HG03439 (cell line): ENCODE results near the gene CCDC85B.
A peak's percentile ranks its signal among the peaks of the same experiment; 100 is the strongest.

Experiments used
- ATAC-seq: cut with Tn5 transposase; IDR thresholded peaks from one replicate; pipeline ENCODE4 v1.9.1; 2021; ENCODE audit warnings: mild to moderate bottlenecking, moderate library complexity; ENCODE audit not compliant: unreplicated experiment

CCDC85B gene

DNA sequence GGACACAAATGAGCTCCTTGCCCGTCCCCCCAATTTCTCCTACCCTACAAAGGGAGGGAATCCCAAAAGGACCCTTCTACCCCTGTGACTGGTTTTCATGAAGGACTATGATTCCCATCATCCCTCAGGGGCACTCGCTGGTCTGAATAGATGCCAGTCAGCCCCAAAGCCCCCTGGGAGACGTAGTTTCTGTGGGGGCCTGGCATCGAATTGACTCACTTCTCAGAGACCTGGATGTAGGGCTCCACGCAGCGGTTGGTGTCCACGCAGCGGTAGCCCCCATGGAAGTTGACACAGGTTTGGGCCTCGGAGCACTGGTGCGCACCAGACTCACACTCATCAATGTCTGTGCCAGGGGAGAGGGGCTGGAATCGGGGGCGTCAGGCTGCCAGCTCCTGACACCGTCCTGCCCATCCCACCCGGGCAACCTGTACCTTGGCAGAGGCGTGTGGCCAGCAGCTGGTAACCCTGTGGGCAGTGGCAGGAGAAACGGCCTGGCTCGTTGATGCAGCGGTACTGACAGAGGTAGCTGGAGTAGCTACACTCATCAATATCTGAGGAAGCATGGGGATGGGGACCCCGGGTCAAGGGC, 22.3 kb upstream of the CCDC85B start:
- ATAC-seq = no peak

- no peak for ATAC-seq
These were observed 21.6 kb upstream of the CCDC85B start for GRCh38 chr11:65868907-65869306.

- no peak for ATAC-seq
These were observed 20.7 kb upstream of the CCDC85B start for GRCh38 chr11:65869643-65870306.

- no peak for ATAC-seq
These were observed 20.2 kb upstream of the CCDC85B start for GRCh38 chr11:65870307-65870658.

DNA sequence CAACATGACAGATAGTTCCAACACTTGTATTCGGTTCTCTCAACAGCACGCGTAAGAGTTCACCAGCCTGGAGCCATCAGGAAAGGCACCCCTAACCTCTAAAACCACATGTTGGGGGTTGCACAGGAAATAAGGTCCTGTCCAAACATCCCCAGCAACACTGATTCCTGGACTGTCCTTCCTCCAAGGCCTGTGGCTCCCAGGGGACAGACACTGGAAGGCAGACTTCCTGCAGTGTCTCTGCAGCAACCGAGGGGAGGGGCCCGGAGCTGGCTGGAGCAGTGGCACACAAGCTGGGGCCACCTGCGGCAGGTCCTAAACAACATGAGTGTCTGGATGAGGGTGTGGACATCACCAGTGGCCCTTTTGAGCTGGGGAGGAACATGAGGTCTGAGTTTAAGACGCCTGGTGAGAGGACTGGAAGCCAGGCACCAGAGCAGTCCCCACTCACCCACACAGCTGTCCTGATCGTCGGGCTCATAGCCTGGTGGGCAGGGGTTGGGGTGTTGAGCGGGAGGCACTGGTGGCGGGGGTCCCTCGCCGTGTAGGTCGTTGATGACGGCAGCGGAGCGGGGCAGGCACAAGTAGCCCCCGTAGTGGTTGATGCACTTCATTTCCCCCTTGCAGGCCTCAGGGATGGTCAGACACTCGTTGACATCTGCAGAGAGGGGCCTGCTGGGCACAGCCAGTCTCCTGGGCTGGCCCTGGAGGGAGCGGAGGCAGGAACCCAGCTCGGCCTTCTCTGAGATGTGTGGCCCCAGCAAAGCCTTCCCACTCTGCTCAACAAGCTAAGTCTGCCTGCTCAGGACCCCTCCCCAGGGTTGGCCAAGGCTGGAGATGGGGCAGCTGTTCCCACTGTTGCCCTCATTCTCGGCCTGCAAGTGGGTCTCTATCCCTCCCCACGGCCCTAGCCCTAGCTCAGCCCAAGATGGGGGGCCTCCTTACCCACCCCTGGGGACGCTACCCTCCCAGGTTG, 19.5 kb upstream of the CCDC85B start:
- no peak for ATAC-seq

DNA sequence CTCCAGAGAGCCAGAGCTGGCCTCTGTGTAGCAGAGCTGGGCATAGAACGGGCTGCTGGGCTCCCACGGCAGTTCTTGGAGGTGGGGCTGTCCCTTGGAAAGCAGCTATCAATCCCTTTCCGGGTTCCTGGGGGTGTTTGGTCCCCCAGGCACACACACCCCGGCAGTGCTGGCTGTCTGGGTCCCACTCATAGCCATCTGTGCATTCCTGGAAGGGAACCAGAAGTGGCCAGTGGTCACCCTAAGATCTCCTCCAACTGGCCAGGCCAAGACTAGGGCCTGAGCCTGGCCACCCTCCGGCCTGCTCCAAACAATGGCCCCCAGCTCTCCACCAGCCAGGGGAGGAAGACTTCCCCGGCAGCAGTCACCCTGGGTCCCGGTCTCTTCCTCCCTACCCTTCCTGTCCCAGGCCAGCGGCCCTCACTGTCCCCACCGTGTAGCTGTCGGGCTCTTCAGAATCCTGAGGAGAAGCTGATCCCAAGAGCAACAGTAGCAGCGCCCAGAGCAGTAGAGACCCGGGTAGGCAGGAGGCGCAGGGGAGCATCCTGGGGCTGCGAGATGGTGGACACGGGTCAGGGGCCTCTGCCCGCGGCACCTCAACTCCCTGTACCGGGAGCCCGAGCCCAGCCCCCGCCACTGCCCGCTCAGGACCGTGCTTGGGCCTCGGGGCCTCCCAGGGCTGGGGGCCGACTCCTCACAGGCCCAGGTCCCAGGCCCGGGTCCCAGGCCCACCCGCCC, 18.5 kb upstream of the CCDC85B start:
- ATAC-seq = no peak

GRCh38 chr11:65872586-65873317, 17.7 kb upstream of the CCDC85B start, which contains the start of gene EFEMP2:
TSS of gene EFEMP2 (minus strand) at chr11:65872800. CDS start at chr11:65872354, 446 bp downstream.
- ATAC-seq = no peak

- peak; percentile 76 for ATAC-seq
These were observed 16.9 kb upstream of the CCDC85B start for GRCh38 chr11:65873318-65874156.

DNA sequence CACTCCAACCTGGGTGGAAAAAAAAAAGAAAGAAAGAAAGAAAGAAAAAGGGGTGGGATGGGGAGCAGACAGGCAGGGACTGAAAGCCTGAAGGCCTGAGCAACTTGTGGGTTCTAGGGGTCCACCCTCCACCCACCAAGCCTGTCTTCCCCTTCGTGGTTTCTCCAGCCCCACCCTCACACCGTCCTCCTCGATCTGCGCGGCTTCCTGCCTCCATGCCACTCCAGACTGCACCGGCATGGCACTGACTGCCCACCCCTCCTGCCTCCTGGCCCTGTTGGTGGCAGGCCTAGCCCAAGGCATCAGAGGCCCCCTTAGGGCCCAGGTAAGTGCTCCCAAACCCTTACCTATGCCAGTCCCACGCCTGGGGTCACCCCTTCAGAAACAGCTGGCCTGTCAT, 10.9 kb upstream of the CCDC85B start, which contains the start of gene CTSW:
Gene CTSW (plus strand): TSS at position 221 of the 400 bp plus-strand sequence. CDS start 18 bp downstream, at position 239.
- no peak for ATAC-seq

- ATAC-seq = no peak
These were observed 10.4 kb upstream of the CCDC85B start for GRCh38 chr11:65880027-65880426.

DNA sequence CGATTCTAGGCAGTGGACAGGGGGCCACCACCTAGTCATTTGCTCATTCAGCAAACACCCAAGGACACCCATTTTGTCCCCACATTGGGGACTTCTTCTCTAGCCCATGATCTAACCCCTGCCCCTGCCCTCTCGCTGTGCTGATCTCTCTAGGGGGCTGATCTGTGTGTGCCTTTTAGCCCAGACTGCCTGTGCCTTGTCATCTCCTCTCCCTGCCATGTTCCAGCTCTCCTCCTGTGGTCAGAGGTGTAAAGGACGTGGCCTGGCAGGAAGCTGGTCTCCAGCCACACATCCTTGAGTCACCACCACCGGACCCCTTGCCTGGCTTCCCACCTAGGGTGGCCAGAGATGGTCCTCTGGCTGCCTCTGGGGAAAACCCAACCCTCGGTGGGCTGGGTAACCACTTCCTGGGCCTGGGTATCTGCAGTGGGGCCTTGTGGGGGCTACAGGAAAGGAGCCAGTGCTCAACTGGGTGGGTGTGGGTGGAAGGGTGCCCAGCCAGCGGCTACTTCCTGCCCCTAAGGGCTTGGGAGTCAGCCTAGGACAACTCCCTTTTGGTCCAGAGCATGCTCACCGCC, 9.5 kb upstream of the CCDC85B start:
- ATAC-seq = no peak

GRCh38 chr11:65882120-65883057, 8.1 kb upstream of the CCDC85B start:
- no peak for ATAC-seq

GRCh38 chr11:65883058-65883761, 7.3 kb upstream of the CCDC85B start:
- ATAC-seq = no peak

- no peak for ATAC-seq
These were observed 6.4 kb upstream of the CCDC85B start for GRCh38 chr11:65883786-65884715.

GRCh38 chr11:65884716-65885092, 5.8 kb upstream of the CCDC85B start:
- ATAC-seq = no peak

GRCh38 chr11:65885231-65885630, 5.2 kb upstream of the CCDC85B start:
- no peak for ATAC-seq
